ENCODE data around the gene WHRN. TPM values are rescaled to one million over a fixed set of nuclear protein-coding genes. Genes with fewer than 3 reads are reported as not detected.

The WHRN gene
- polyA plus RNA-seq, 1 donor from 2014 or later, result 2.5 TPM

- TF ChIP-seq REST (IDR thresholded peaks at IDR 0.05; ENCODE audit: borderline replicate concordance), result no peak
- TF ChIP-seq POLR2AphosphoS5 (IDR thresholded peaks at IDR 0.05), result no peak
Observed at GRCh38 chr9:114400219-114400618, 105.1 kb downstream of the WHRN start.

DNA sequence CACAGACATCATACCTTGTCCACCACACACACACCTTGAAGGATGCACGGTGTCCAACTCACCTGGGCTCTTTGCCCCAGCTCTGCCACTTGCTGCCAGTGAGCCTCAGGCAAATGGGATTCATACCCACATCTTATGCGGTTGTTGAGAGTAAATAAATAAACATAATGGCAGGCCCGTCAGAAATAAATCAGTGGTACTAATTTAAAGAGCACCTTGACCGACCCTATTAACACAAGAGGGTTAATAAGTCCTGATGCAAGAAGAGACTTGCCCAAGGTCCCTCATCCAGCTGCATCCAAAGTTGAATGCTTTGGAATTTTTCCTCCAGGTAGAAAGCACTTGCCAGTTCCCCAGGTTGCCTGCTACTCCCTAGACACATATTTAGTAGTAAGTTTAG is 105.9 kb downstream of the WHRN start:
- H2AFZ ChIP-seq (ENCODE audit: low read depth, low read length), result no peak overlapping the region
- H3K9ac ChIP-seq (ENCODE audit: low read length), result no peak overlapping the region
- no peak for TF ChIP-seq MXI1 (conservative IDR thresholded peaks at IDR 0.05; ENCODE audit: poor library complexity, severe bottlenecking)
- no peak for TF ChIP-seq SMC3 (conservative IDR thresholded peaks at IDR 0.05; ENCODE audit: poor library complexity)
- TF ChIP-seq EP300 (conservative IDR thresholded peaks at IDR 0.05; ENCODE audit: poor library complexity, severe bottlenecking), result no peak
- no peak for TF ChIP-seq POLR2AphosphoS5 (IDR thresholded peaks at IDR 0.05)
- no peaks in the 10 kb centered on the region for H3K36me3 ChIP-seq (ENCODE audit: insufficient read depth, low read length)
- no peaks in the 10 kb centered on the region for H3K9me3 ChIP-seq (ENCODE audit: low read length)
- H3K4me2 ChIP-seq (ENCODE audit: low read length), result no peak overlapping the region
- no peaks in the 10 kb centered on the region for H4K20me1 ChIP-seq (ENCODE audit: insufficient read depth)
- H3F3A ChIP-seq (ENCODE audit: insufficient read depth, low read length, poor library complexity, severe bottlenecking), result no peaks in the 10 kb centered on the region
- H3K79me2 ChIP-seq (replicated peaks; ENCODE audit: insufficient read depth, low read length), result no peaks in the 10 kb centered on the region
- no peak overlapping the region for H3K27ac ChIP-seq (ENCODE audit: low read length)
- H3K4me3 ChIP-seq (ENCODE audit: low read length), result no peak overlapping the region
- H3K27me3 ChIP-seq (ENCODE audit: insufficient read depth, low read depth, low read length), result peaks cover 8% of the 10 kb centered on the region
- H3K9me2 ChIP-seq (ENCODE audit: insufficient read depth, low read length), result no peaks in the 10 kb centered on the region

More at GRCh38 chr9:114400219-114400618, 105.1 kb downstream of the WHRN start:
- Histone ChIP-seq H3K4me3 (ENCODE audit: low read length) (no peak overlapping the region), H3F3A (ENCODE audit: insufficient read depth, low read length, poor library complexity, severe bottlenecking) (no peaks in the 10 kb centered on the region), H3K4me2 (ENCODE audit: low read length) (no peak overlapping the region), H3K79me2 (replicated peaks; ENCODE audit: insufficient read depth, low read length) (no peaks in the 10 kb centered on the region), H3K27ac (ENCODE audit: low read length) (no peak overlapping the region), H3K9me3 (ENCODE audit: low read length) (no peaks in the 10 kb centered on the region), H2AFZ (ENCODE audit: low read depth, low read length) (no peak overlapping the region), H3K36me3 (ENCODE audit: insufficient read depth, low read length) (no peaks in the 10 kb centered on the region), H4K20me1 (ENCODE audit: insufficient read depth) (no peaks in the 10 kb centered on the region), H3K9me2 (ENCODE audit: insufficient read depth, low read length) (no peaks in the 10 kb centered on the region), H3K9ac (ENCODE audit: low read length) (no peak overlapping the region), H3K27me3 (ENCODE audit: insufficient read depth, low read depth, low read length) (peaks cover 8% of the 10 kb centered on the region)

DNA sequence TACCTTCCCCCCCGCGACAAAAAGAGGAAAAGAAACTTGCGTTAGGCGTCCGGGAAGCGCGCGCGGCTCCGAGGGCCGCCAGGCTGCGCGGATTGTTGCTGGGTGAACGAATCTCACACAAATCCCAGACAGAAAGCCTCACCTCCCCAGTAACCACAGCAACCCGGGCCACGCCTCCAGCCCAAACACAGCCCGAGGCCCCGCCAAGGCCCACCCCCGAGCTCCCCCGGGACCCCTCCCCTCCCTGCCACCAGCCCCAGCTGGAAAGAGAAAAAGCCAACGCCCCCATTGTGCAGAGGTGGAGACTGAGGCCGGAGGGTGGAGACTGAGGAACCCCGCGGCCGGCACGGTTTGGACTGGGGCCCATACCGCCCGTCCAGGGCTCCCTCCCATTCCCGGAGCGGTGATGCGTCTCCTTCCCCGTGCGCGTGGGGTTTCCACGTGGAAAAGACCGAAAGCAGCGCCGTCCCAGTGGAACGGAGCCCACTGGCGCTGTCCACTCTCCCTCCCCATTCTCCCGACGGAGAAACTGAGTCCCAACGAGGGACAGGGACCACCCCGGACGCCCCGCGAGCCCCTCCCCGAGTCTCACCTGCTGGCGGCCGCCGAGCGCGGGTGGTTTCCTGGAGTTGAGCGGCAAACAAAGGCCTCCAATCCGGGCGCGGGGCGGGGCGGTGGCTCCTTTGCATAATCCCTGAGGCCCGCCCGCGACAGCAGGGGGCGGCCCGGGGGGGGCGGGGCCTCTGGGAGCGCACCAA is 107.2 kb downstream of the WHRN start:
- H3K4me2 ChIP-seq (ENCODE audit: low read length), result no peak overlapping the region
- no peak overlapping the region for H3K27ac ChIP-seq (ENCODE audit: low read length)
- peaks cover 8% of the 10 kb centered on the region for H3K27me3 ChIP-seq (ENCODE audit: insufficient read depth, low read depth, low read length)
- no peaks in the 10 kb centered on the region for H3K9me3 ChIP-seq (ENCODE audit: low read length)
- peak overlapping the region; percentile 12 for H3K9ac ChIP-seq (ENCODE audit: low read length)
- no peaks in the 10 kb centered on the region for H4K20me1 ChIP-seq (ENCODE audit: insufficient read depth)
- no peaks in the 10 kb centered on the region for H3F3A ChIP-seq (ENCODE audit: insufficient read depth, low read length, poor library complexity, severe bottlenecking)
- peak overlapping the region; percentile 67 for H3K4me3 ChIP-seq (ENCODE audit: low read length)
- H2AFZ ChIP-seq (ENCODE audit: low read depth, low read length), result peak overlapping the region; percentile 21
- H3K79me2 ChIP-seq (replicated peaks; ENCODE audit: insufficient read depth, low read length), result no peaks in the 10 kb centered on the region
- no peaks in the 10 kb centered on the region for H3K9me2 ChIP-seq (ENCODE audit: insufficient read depth, low read length)
- no peaks in the 10 kb centered on the region for H3K36me3 ChIP-seq (ENCODE audit: insufficient read depth, low read length)
- no peak for TF ChIP-seq SMC3 (conservative IDR thresholded peaks at IDR 0.05; ENCODE audit: poor library complexity)
- no peak for TF ChIP-seq REST (IDR thresholded peaks at IDR 0.05; ENCODE audit: borderline replicate concordance)
- TF ChIP-seq RAD21 (conservative IDR thresholded peaks at IDR 0.05), result no peak
- no peak for TF ChIP-seq EZH2 (IDR thresholded peaks at IDR 0.05; ENCODE audit: borderline replicate concordance, insufficient read depth, low read length, poor library complexity, severe bottlenecking)
- no peak for TF ChIP-seq TAF1 (IDR thresholded peaks at IDR 0.05; ENCODE audit: low read depth)
- peak; percentile 52 for TF ChIP-seq MXI1 (conservative IDR thresholded peaks at IDR 0.05; ENCODE audit: poor library complexity, severe bottlenecking)
- TF ChIP-seq POLR2AphosphoS5 (IDR thresholded peaks at IDR 0.05), result no peak

Data from neural cell (in vitro differentiated cells).